ENCODE results near the gene GSN. TPM values are rescaled to one million over a fixed set of nuclear protein-coding genes. Genes with fewer than 3 reads are reported as not detected.

Gene GSN
- total and polyA plus RNA-seq, 3 experiments from 2014 or later = 4.1 to 6.3 (median 4.2) TPM

- H3K9me3 Mint-ChIP-seq = no peaks in the 10 kb centered on the region
- H3K27me3 Mint-ChIP-seq = peaks cover 0 to 9% of the 10 kb centered on the region in 2 donors
- ChIA-PET POLR2A (no interaction called here), CTCF (interaction anchor here (1.9 kb wide), 1 partner anchor 9 kb away, joined by 5 read pairs; no protein-coding TSS in a partner anchor)
- H3K4me1 ChIP-seq (ENCODE audit: insufficient read depth, low read length) = peaks cover 14% of the 10 kb centered on the region
- H3K4me3 Mint-ChIP-seq = no peak overlapping the region
- no peaks in the 10 kb centered on the region for H3K36me3 ChIP-seq (ENCODE audit: insufficient read depth, low read length)
- peaks cover 5% of the 10 kb centered on the region for H3K27me3 ChIP-seq (ENCODE audit: insufficient read depth, low read length, poor library complexity, severe bottlenecking)
- H3K27ac ChIP-seq (ENCODE audit: low read depth, low read length) = no peak overlapping the region
- no peak for DNase-seq
- no peak overlapping the region for H3K4me3 ChIP-seq (ENCODE audit: low read length)
- H3K4me1 Mint-ChIP-seq = peaks cover 9 to 19% (median 14%) of the 10 kb centered on the region in 3 donors
- H3K9me3 ChIP-seq (ENCODE audit: low read length) = no peaks in the 10 kb centered on the region
- no peaks in the 10 kb centered on the region for H3K36me3 Mint-ChIP-seq
- H3K27ac Mint-ChIP-seq = peak overlapping the region in 2 of 8 donors; percentile 38 to 47
Observed at GRCh38 chr9:121271368-121272341, 3.7 kb downstream of the GSN start.

- POLR2A ChIA-PET = no interaction called here
- Histone ChIP-seq H3K36me3 (ENCODE audit: insufficient read depth, low read length) (no peaks in the 10 kb centered on the region), H3K27ac (ENCODE audit: low read depth, low read length) (no peak overlapping the region), H3K27me3 (ENCODE audit: insufficient read depth, low read length, poor library complexity, severe bottlenecking) (peaks cover 5% of the 10 kb centered on the region), H3K4me3 (ENCODE audit: low read length) (no peak overlapping the region), H3K4me1 (ENCODE audit: insufficient read depth, low read length) (peaks cover 13% of the 10 kb centered on the region), H3K9me3 (ENCODE audit: low read length) (no peaks in the 10 kb centered on the region)
- H3K4me3 Mint-ChIP-seq = no peak overlapping the region
- H3K36me3 Mint-ChIP-seq = no peaks in the 10 kb centered on the region
- H3K27ac Mint-ChIP-seq = peak overlapping the region in 1 of 8 donors; percentile 19
- peaks cover 8 to 15% (median 12%) of the 10 kb centered on the region in 3 donors for H3K4me1 Mint-ChIP-seq
- CTCF ChIA-PET = interaction anchor here (1.9 kb wide), 1 partner anchor 8 kb away, joined by 5 read pairs; no protein-coding TSS in a partner anchor
- DNase-seq = no peak
- H3K27me3 Mint-ChIP-seq = peaks cover 0 to 8% of the 10 kb centered on the region in 2 donors
- no peaks in the 10 kb centered on the region for H3K9me3 Mint-ChIP-seq
Observed at GRCh38 chr9:121272401-121272948, 4.5 kb downstream of the GSN start.

- H3K4me1 Mint-ChIP-seq = peaks cover 6 to 11% (median 9%) of the 10 kb centered on the region in 3 donors
- no peaks in the 10 kb centered on the region for H3K9me3 Mint-ChIP-seq
Observed at GRCh38 chr9:121273064-121273775, 5.3 kb downstream of the GSN start.

GRCh38 chr9:121274851-121275250 is 6.9 kb downstream of the GSN start:
- H3K9me3 ChIP-seq (ENCODE audit: low read length) = no peaks in the 10 kb centered on the region
- Mint-ChIP-seq H3K4me3 (no peak overlapping the region), H3K4me1 (peaks cover 4% of the 10 kb centered on the region in 3 donors), H3K27me3 (peaks cover 0 to 1% of the 10 kb centered on the region in 2 donors), H3K36me3 (no peaks in the 10 kb centered on the region), H3K27ac (no peak overlapping the region), H3K9me3 (no peaks in the 10 kb centered on the region)
- H3K4me3 ChIP-seq (ENCODE audit: low read length) = no peak overlapping the region
- no peaks in the 10 kb centered on the region for H3K27me3 ChIP-seq (ENCODE audit: insufficient read depth, low read length, poor library complexity, severe bottlenecking)
- H3K36me3 ChIP-seq (ENCODE audit: insufficient read depth, low read length) = no peaks in the 10 kb centered on the region
- no peak overlapping the region for H3K27ac ChIP-seq (ENCODE audit: low read depth, low read length)
- H3K4me1 ChIP-seq (ENCODE audit: insufficient read depth, low read length) = no peaks in the 10 kb centered on the region
- POLR2A ChIA-PET = no interaction called here
- CTCF ChIA-PET = no interaction called here
- DNase-seq = no peak

More at GRCh38 chr9:121273064-121273775, 5.3 kb downstream of the GSN start:
- Mint-ChIP-seq H3K27me3 (peaks cover 0 to 5% of the 10 kb centered on the region in 2 donors), H3K36me3 (no peaks in the 10 kb centered on the region), H3K4me3 (no peak overlapping the region), H3K27ac (peak overlapping the region in 1 of 8 donors; percentile 29)
- DNase-seq = no peak
- H3K27me3 ChIP-seq (ENCODE audit: insufficient read depth, low read length, poor library complexity, severe bottlenecking) = peaks cover 5% of the 10 kb centered on the region
- peaks cover 9% of the 10 kb centered on the region for H3K4me1 ChIP-seq (ENCODE audit: insufficient read depth, low read length)
- ChIA-PET POLR2A (no interaction called here), CTCF (no interaction called here)
- no peak overlapping the region for H3K27ac ChIP-seq (ENCODE audit: low read depth, low read length)
- no peaks in the 10 kb centered on the region for H3K36me3 ChIP-seq (ENCODE audit: insufficient read depth, low read length)
- no peak overlapping the region for H3K4me3 ChIP-seq (ENCODE audit: low read length)
- no peaks in the 10 kb centered on the region for H3K9me3 ChIP-seq (ENCODE audit: low read length)

- peaks cover 0 to 1% of the 10 kb centered on the region in 2 donors for H3K27me3 Mint-ChIP-seq
- ChIA-PET CTCF (no interaction called here), POLR2A (no interaction called here)
- Histone ChIP-seq H3K27me3 (ENCODE audit: insufficient read depth, low read length, poor library complexity, severe bottlenecking) (no peaks in the 10 kb centered on the region), H3K9me3 (ENCODE audit: low read length) (no peaks in the 10 kb centered on the region), H3K27ac (ENCODE audit: low read depth, low read length) (no peak overlapping the region), H3K36me3 (ENCODE audit: insufficient read depth, low read length) (no peaks in the 10 kb centered on the region), H3K4me1 (ENCODE audit: insufficient read depth, low read length) (no peaks in the 10 kb centered on the region), H3K4me3 (ENCODE audit: low read length) (no peak overlapping the region)
- H3K4me1 Mint-ChIP-seq = peaks cover 4% of the 10 kb centered on the region in 3 donors
- H3K27ac Mint-ChIP-seq = no peak overlapping the region
- DNase-seq = no peak
- no peak overlapping the region for H3K4me3 Mint-ChIP-seq
- no peaks in the 10 kb centered on the region for H3K36me3 Mint-ChIP-seq
- no peaks in the 10 kb centered on the region for H3K9me3 Mint-ChIP-seq
Observed at GRCh38 chr9:121275781-121276658, 8.1 kb downstream of the GSN start.

GRCh38 chr9:121277026-121277425 is 9.1 kb downstream of the GSN start:
- ChIA-PET CTCF (interaction anchor here (1.2 kb wide), 1 partner anchor 10 kb away, joined by 3 read pairs; no protein-coding TSS in a partner anchor), POLR2A (no interaction called here)
- H3K27ac ChIP-seq (ENCODE audit: low read depth, low read length) = no peak overlapping the region
- no peaks in the 10 kb centered on the region for H3K9me3 ChIP-seq (ENCODE audit: low read length)
- H3K36me3 ChIP-seq (ENCODE audit: insufficient read depth, low read length) = no peaks in the 10 kb centered on the region
- no peaks in the 10 kb centered on the region for H3K4me1 ChIP-seq (ENCODE audit: insufficient read depth, low read length)
- no peak overlapping the region for H3K27ac Mint-ChIP-seq
- H3K9me3 Mint-ChIP-seq = no peaks in the 10 kb centered on the region
- no peak overlapping the region for H3K4me3 ChIP-seq (ENCODE audit: low read length)
- H3K4me3 Mint-ChIP-seq = no peak overlapping the region
- no peak for DNase-seq
- peaks cover 0 to 1% of the 10 kb centered on the region in 2 donors for H3K27me3 Mint-ChIP-seq
- H3K27me3 ChIP-seq (ENCODE audit: insufficient read depth, low read length, poor library complexity, severe bottlenecking) = no peaks in the 10 kb centered on the region
- H3K36me3 Mint-ChIP-seq = no peaks in the 10 kb centered on the region
- peaks cover 4 to 5% (median 4%) of the 10 kb centered on the region in 3 donors for H3K4me1 Mint-ChIP-seq

- Histone ChIP-seq H3K9me3 (ENCODE audit: low read length) (no peaks in the 10 kb centered on the region), H3K27me3 (ENCODE audit: insufficient read depth, low read length, poor library complexity, severe bottlenecking) (no peaks in the 10 kb centered on the region), H3K4me1 (ENCODE audit: insufficient read depth, low read length) (no peaks in the 10 kb centered on the region), H3K4me3 (ENCODE audit: low read length) (no peak overlapping the region), H3K36me3 (ENCODE audit: insufficient read depth, low read length) (no peaks in the 10 kb centered on the region), H3K27ac (ENCODE audit: low read depth, low read length) (no peak overlapping the region)
- no peak overlapping the region for H3K4me3 Mint-ChIP-seq
- DNase-seq = no peak
- no peaks in the 10 kb centered on the region for H3K36me3 Mint-ChIP-seq
- ChIA-PET CTCF (interaction anchor here (1.2 to 1.4 kb wide), 5 partner anchors 9 to 124 kb away, joined by 3 to 6 read pairs (median 3); no protein-coding TSS in a partner anchor), POLR2A (no interaction called here)
- H3K27ac Mint-ChIP-seq = no peak overlapping the region
- peaks cover 4 to 5% (median 4%) of the 10 kb centered on the region in 3 donors for H3K4me1 Mint-ChIP-seq
- peaks cover 0 to 1% of the 10 kb centered on the region in 2 donors for H3K27me3 Mint-ChIP-seq
- H3K9me3 Mint-ChIP-seq = no peaks in the 10 kb centered on the region
Observed at GRCh38 chr9:121277518-121278295, 9.7 kb downstream of the GSN start.
